Measurements from ENCODE around the gene SLC4A7. TPM values are rescaled to one million over a fixed set of nuclear protein-coding genes. Genes with fewer than 3 reads are reported as not detected.
A peak's percentile ranks its signal among the peaks of the same experiment; 100 is the strongest.

SLC4A7 gene
- total RNA-seq, 5 donors from 2014 or later (not counting 1 experiment from before 2014, with no cell fraction given): 47.4 to 66.4 (median 55.5) TPM

DNA sequence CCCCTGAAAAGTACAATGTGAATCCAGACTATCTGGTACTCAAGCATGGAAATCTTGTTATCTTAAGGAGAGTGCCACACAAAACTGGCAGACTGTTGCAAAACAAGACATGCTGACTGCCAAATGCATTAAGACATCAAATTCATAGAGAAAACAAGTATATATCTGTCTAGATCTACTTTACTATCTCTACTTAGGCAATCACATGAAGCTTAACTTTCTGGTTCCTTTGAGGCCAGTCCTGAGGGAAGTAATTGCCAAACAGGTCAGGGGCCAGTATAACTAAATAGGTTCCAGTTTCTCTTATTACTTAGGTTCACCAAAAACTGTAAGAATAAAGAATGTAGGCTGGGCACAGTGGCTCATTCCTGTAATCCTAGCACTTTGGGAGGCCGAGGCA is 15.9 kb upstream of the SLC4A7 start:
- H3K27me3 ChIP-seq (replicated peaks in 1 of 2; ENCODE audit: control insufficient read depth in 2 of 2, extremely low read depth in 1 of 2, insufficient read depth in 2 of 2, low read length in 1 of 2): no peaks in the 10 kb centered on the region
- H3K4me1 Mint-ChIP-seq: peaks cover 0 to 5% (median 3%) of the 10 kb centered on the region in 3 donors
- H3K36me3 Mint-ChIP-seq: no peaks in the 10 kb centered on the region
- CTCF ChIA-PET: no interaction called here
- POLR2A ChIA-PET: no interaction called here
- ATAC-seq (replicated peaks in 1 of 4) (no peak), DNase-seq (no peak)
- no peaks in the 10 kb centered on the region for H3K9me3 ChIP-seq
- H3K4me3 Mint-ChIP-seq: no peak overlapping the region
- no peaks in the 10 kb centered on the region for H3K4me1 ChIP-seq (ENCODE audit: control insufficient read depth in 1 of 2, extremely low read depth in 1 of 2, insufficient read depth in 2 of 2, low read length in 2 of 2)
- no peak overlapping the region for H3K27ac Mint-ChIP-seq
- no peaks in the 10 kb centered on the region for H3K36me3 ChIP-seq (ENCODE audit: control insufficient read depth in 2 of 2, extremely low read depth in 1 of 2, insufficient read depth in 1 of 2, low read length in 1 of 2)
- H3K9me3 Mint-ChIP-seq: no peaks in the 10 kb centered on the region
- H3K4me3 ChIP-seq (ENCODE audit: control insufficient read depth in 1 of 2, extremely low read depth in 1 of 2, low read length in 1 of 2): no peak overlapping the region
- H3K27me3 Mint-ChIP-seq: no peaks in the 10 kb centered on the region
- WGBS (ENCODE audit: insufficient coverage): no CpG with 5 or more reads among the region's 1 CpG
- no peak overlapping the region for H3K27ac ChIP-seq (ENCODE audit: low read length)

DNA sequence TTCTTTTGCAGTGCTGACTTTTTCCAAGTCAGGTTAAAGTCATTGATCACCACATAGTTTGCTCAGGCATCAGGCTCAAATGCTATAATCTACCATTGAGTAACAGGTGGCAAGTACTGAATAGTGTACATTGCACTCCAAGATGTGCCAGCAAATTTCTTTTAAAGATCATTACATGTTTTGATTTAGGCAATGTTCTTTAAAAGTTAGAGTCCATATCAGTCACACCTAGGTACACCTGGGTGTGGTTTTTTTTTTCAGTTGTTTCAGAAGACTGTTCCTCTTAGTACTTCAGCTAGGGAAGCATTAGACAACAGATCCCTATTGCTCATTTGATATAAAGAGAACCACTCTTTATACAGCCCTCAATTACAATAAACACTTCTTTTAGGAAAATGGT is 10.6 kb upstream of the SLC4A7 start:
- no peaks in the 10 kb centered on the region for H3K9me3 Mint-ChIP-seq
- no peak overlapping the region for H3K27ac Mint-ChIP-seq
- ChIA-PET CTCF (interaction anchor here in 1 of 2 donors (0.6 kb wide), 1 partner anchor 42 kb away, joined by 3 read pairs; no protein-coding TSS in a partner anchor), POLR2A (no interaction called here)
- Histone ChIP-seq H3K9me3 (no peaks in the 10 kb centered on the region), H3K36me3 (ENCODE audit: control insufficient read depth in 2 of 2, extremely low read depth in 1 of 2, insufficient read depth in 1 of 2, low read length in 1 of 2) (no peaks in the 10 kb centered on the region), H3K27me3 (replicated peaks in 1 of 2; ENCODE audit: control insufficient read depth in 2 of 2, extremely low read depth in 1 of 2, insufficient read depth in 2 of 2, low read length in 1 of 2) (no peaks in the 10 kb centered on the region), H3K4me3 (ENCODE audit: control insufficient read depth in 1 of 2, extremely low read depth in 1 of 2, low read length in 1 of 2) (no peak overlapping the region), H3K4me1 (ENCODE audit: control insufficient read depth in 1 of 2, extremely low read depth in 1 of 2, insufficient read depth in 2 of 2, low read length in 2 of 2) (no peaks in the 10 kb centered on the region), H3K27ac (ENCODE audit: low read length) (no peak overlapping the region)
- ATAC-seq (replicated peaks in 1 of 4): no peak
- H3K36me3 Mint-ChIP-seq: no peaks in the 10 kb centered on the region
- no peaks in the 10 kb centered on the region for H3K27me3 Mint-ChIP-seq
- peaks cover 0 to 5% (median 3%) of the 10 kb centered on the region in 3 donors for H3K4me1 Mint-ChIP-seq
- no peak for DNase-seq
- H3K4me3 Mint-ChIP-seq: no peak overlapping the region

DNA sequence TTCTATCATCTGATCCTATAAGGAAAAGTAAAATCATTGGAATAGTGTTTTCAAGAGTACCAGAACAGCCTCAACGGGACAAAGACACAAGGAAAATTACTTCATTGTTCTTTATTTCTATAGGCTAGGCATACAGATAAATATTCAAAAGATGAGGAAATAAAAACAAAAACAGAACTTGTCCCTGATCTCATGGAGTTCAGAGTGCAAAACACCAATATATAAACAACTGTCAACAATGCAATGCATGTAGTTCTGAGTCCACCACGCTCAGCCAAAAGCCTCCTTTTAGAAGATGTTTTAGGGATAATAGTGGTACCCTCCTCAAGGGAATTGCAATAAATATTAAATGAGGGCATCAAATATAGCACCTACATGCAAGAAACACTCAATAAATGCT is 4.6 kb upstream of the SLC4A7 start:
- no peaks in the 10 kb centered on the region for H3K36me3 ChIP-seq (ENCODE audit: control insufficient read depth in 2 of 2, extremely low read depth in 1 of 2, insufficient read depth in 1 of 2, low read length in 1 of 2)
- ATAC-seq (replicated peaks in 1 of 4) (no peak), DNase-seq (no peak)
- H3K27ac Mint-ChIP-seq: no peak overlapping the region
- H3K9me3 Mint-ChIP-seq: no peaks in the 10 kb centered on the region
- no peaks in the 10 kb centered on the region for H3K36me3 Mint-ChIP-seq
- H3K9me3 ChIP-seq: no peaks in the 10 kb centered on the region
- POLR2A ChIA-PET: no interaction called here
- H3K4me1 ChIP-seq (ENCODE audit: control insufficient read depth in 1 of 2, extremely low read depth in 1 of 2, insufficient read depth in 2 of 2, low read length in 2 of 2): peaks cover 0 to 13% of the 10 kb centered on the region in 2 experiments
- no peak overlapping the region for H3K4me3 ChIP-seq (ENCODE audit: control insufficient read depth in 1 of 2, extremely low read depth in 1 of 2, low read length in 1 of 2)
- no peak overlapping the region for H3K27ac ChIP-seq (ENCODE audit: low read length)
- peaks cover 0 to 3% (median 3%) of the 10 kb centered on the region in 3 donors for H3K4me1 Mint-ChIP-seq
- WGBS (ENCODE audit: insufficient coverage): no CpG with 5 or more reads among the region's 2 CpGs
- H3K27me3 ChIP-seq (replicated peaks in 1 of 2; ENCODE audit: control insufficient read depth in 2 of 2, extremely low read depth in 1 of 2, insufficient read depth in 2 of 2, low read length in 1 of 2): no peaks in the 10 kb centered on the region
- CTCF ChIA-PET: interaction anchor here in 1 of 2 donors (0.6 kb wide), 1 partner anchor 1821 kb away, joined by 3 read pairs; no protein-coding TSS in a partner anchor
- H3K27me3 Mint-ChIP-seq: no peaks in the 10 kb centered on the region
- no peak overlapping the region for H3K4me3 Mint-ChIP-seq

DNA sequence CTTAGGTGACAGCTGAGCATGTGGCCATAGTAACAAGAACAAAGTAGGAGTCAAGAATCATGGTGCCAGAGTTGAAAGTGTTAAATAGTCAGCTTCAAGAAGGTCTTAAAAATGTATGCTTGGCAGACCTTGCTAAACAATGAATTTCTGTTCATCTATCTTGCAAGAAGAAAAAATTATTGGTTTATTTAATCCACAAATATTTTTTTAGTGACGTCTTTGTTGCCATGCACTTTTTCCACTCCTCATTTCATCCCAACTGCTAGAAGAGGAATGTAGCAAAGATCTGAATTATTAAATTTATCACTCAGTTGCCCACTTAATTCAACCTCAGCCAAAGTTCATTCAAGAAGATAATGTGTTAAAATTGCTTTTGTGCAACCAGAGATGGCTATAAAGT is 3.2 kb upstream of the SLC4A7 start:
- Mint-ChIP-seq H3K4me3 (no peak overlapping the region), H3K27ac (no peak overlapping the region), H3K9me3 (no peaks in the 10 kb centered on the region), H3K4me1 (peaks cover 10 to 11% (median 11%) of the 10 kb centered on the region in 3 donors), H3K27me3 (no peaks in the 10 kb centered on the region), H3K36me3 (no peaks in the 10 kb centered on the region)
- no CpG with 5 or more reads among the region's 1 CpG for WGBS (ENCODE audit: insufficient coverage)
- no peaks in the 10 kb centered on the region for H3K36me3 ChIP-seq (ENCODE audit: control insufficient read depth in 2 of 2, extremely low read depth in 1 of 2, insufficient read depth in 1 of 2, low read length in 1 of 2)
- ATAC-seq (replicated peaks in 1 of 4): no peak
- ChIA-PET POLR2A (no interaction called here), CTCF (interaction anchor here in 1 of 2 donors (0.6 kb wide), 1 partner anchor 874 kb away, joined by 3 read pairs; no protein-coding TSS in a partner anchor)
- H3K9me3 ChIP-seq: no peaks in the 10 kb centered on the region
- H3K27ac ChIP-seq (ENCODE audit: low read length): no peak overlapping the region
- DNase-seq: no peak
- no peak overlapping the region for H3K4me3 ChIP-seq (ENCODE audit: control insufficient read depth in 1 of 2, extremely low read depth in 1 of 2, low read length in 1 of 2)
- H3K27me3 ChIP-seq (replicated peaks in 1 of 2; ENCODE audit: control insufficient read depth in 2 of 2, extremely low read depth in 1 of 2, insufficient read depth in 2 of 2, low read length in 1 of 2): no peaks in the 10 kb centered on the region
- H3K4me1 ChIP-seq (ENCODE audit: control insufficient read depth in 1 of 2, extremely low read depth in 1 of 2, insufficient read depth in 2 of 2, low read length in 2 of 2): peaks cover 3 to 16% of the 10 kb centered on the region in 2 experiments

DNA sequence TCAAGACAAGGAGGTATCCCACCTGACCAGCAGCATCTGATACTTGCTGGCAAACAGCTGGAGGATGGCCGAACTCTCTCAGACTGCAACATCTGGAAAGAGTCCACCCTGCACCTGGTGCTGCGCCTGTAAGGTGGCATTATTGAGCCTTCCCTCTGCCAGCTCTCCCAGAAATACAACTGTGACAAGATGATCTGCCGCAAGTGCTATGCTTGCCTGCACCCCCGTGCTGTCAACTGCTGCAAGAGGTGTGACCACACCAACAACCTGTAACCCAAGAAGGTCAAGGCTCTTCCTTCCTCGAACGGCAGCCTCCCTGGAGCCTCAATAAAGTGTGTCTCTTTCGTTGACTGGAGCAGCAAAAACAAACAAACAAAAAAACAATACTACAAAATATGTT is 2.2 kb upstream of the SLC4A7 start:
- H3K36me3 ChIP-seq (ENCODE audit: control insufficient read depth in 2 of 2, extremely low read depth in 1 of 2, insufficient read depth in 1 of 2, low read length in 1 of 2): no peaks in the 10 kb centered on the region
- H3K27me3 ChIP-seq (replicated peaks in 1 of 2; ENCODE audit: control insufficient read depth in 2 of 2, extremely low read depth in 1 of 2, insufficient read depth in 2 of 2, low read length in 1 of 2): no peaks in the 10 kb centered on the region
- H3K4me1 Mint-ChIP-seq: peaks cover 20 to 21% (median 21%) of the 10 kb centered on the region in 3 donors
- no peaks in the 10 kb centered on the region for H3K27me3 Mint-ChIP-seq
- H3K4me3 Mint-ChIP-seq: peak overlapping the region; percentile 17 to 29 (median 28)
- no peak overlapping the region for H3K27ac Mint-ChIP-seq
- H3K9me3 ChIP-seq: no peaks in the 10 kb centered on the region
- H3K4me3 ChIP-seq (ENCODE audit: control insufficient read depth in 1 of 2, extremely low read depth in 1 of 2, low read length in 1 of 2): no peak overlapping the region
- ATAC-seq (replicated peaks in 1 of 4) (no peak), DNase-seq (peak in 1 of 35 experiments; percentile 25)
- POLR2A ChIA-PET: interaction anchor here in 1 of 2 donors (0.6 kb wide), 1 partner anchor 867 kb away, joined by 3 read pairs; no protein-coding TSS in a partner anchor
- H3K27ac ChIP-seq (ENCODE audit: low read length): no peak overlapping the region
- no peaks in the 10 kb centered on the region for H3K36me3 Mint-ChIP-seq
- H3K4me1 ChIP-seq (ENCODE audit: control insufficient read depth in 1 of 2, extremely low read depth in 1 of 2, insufficient read depth in 2 of 2, low read length in 2 of 2): peaks cover 8 to 25% of the 10 kb centered on the region in 2 experiments
- CTCF ChIA-PET: no interaction called here
- WGBS (ENCODE audit: insufficient coverage): 93% methylated on average over 6 of the region's 7 CpGs
- no peaks in the 10 kb centered on the region for H3K9me3 Mint-ChIP-seq

DNA sequence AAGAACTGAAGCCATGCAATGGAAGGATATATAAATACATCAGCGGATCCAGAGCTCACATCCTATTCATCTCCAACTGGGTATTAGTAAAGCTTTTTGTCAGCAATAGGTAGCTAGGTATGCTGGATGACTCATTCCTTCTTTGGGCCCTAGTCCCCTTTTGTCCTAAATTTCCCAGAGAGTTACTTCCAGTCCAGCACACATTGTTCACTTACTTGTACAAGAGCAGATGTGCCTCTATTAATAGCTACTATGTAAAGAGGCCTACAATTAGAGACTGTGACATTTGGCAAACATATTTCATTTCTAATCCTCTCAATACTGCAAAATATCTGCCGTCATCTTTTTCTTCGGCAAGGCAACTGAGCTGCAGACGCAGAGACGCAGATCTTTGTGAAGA is 1.7 kb upstream of the SLC4A7 start:
- no peak for DNase-seq
- WGBS (ENCODE audit: insufficient coverage): 91% methylated on average over 4 of the region's 5 CpGs
- H3K27me3 Mint-ChIP-seq: no peaks in the 10 kb centered on the region
- ChIA-PET POLR2A (interaction anchor here in 1 of 2 donors (0.6 kb wide), 1 partner anchor 868 kb away, joined by 3 read pairs; no protein-coding TSS in a partner anchor), CTCF (interaction anchor here in 1 of 2 donors (0.6 to 0.9 kb wide), 2 partner anchors 19 to 128 kb away, joined by 3 read pairs; no protein-coding TSS in a partner anchor)
- no peaks in the 10 kb centered on the region for H3K9me3 Mint-ChIP-seq
- no peak overlapping the region for H3K27ac Mint-ChIP-seq
- Histone ChIP-seq H3K36me3 (ENCODE audit: control insufficient read depth in 2 of 2, extremely low read depth in 1 of 2, insufficient read depth in 1 of 2, low read length in 1 of 2) (no peaks in the 10 kb centered on the region), H3K4me3 (ENCODE audit: control insufficient read depth in 1 of 2, extremely low read depth in 1 of 2, low read length in 1 of 2) (no peak overlapping the region), H3K27me3 (replicated peaks in 1 of 2; ENCODE audit: control insufficient read depth in 2 of 2, extremely low read depth in 1 of 2, insufficient read depth in 2 of 2, low read length in 1 of 2) (no peaks in the 10 kb centered on the region), H3K27ac (ENCODE audit: low read length) (no peak overlapping the region), H3K4me1 (ENCODE audit: control insufficient read depth in 1 of 2, extremely low read depth in 1 of 2, insufficient read depth in 2 of 2, low read length in 2 of 2) (peaks cover 12 to 25% of the 10 kb centered on the region in 2 experiments), H3K9me3 (no peaks in the 10 kb centered on the region)
- H3K4me3 Mint-ChIP-seq: peak overlapping the region in 2 of 3 donors; percentile 9 to 17
- no peak for ATAC-seq (replicated peaks in 1 of 4)
- H3K36me3 Mint-ChIP-seq: no peaks in the 10 kb centered on the region
- peaks cover 25 to 26% (median 26%) of the 10 kb centered on the region in 3 donors for H3K4me1 Mint-ChIP-seq

All from T-cell (primary cell).